Activated CD4-positive, alpha-beta T cell treated with anti-CD3 and anti-CD28 coated beads, Interleukin-2, amount 50 U/mL, for 24 hours (primary cell): ENCODE data around the gene LXN.
"Not testable (repeated sequence)": the region's sequence is repeated elsewhere in the genome, so short reads cannot be mapped to it uniquely, and the experiment has no call there.

Experiments used
- DNase-seq, 2 donors: peaks; one replicate each; pipeline ENCODE4 v3.0.0-alpha.2; 2020; ENCODE audit warnings: low read depth in 1 of 2, low spot score in 1 of 2

Gene LXN, protein sequence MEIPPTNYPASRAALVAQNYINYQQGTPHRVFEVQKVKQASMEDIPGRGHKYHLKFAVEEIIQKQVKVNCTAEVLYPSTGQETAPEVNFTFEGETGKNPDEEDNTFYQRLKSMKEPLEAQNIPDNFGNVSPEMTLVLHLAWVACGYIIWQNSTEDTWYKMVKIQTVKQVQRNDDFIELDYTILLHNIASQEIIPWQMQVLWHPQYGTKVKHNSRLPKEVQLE

DNA sequence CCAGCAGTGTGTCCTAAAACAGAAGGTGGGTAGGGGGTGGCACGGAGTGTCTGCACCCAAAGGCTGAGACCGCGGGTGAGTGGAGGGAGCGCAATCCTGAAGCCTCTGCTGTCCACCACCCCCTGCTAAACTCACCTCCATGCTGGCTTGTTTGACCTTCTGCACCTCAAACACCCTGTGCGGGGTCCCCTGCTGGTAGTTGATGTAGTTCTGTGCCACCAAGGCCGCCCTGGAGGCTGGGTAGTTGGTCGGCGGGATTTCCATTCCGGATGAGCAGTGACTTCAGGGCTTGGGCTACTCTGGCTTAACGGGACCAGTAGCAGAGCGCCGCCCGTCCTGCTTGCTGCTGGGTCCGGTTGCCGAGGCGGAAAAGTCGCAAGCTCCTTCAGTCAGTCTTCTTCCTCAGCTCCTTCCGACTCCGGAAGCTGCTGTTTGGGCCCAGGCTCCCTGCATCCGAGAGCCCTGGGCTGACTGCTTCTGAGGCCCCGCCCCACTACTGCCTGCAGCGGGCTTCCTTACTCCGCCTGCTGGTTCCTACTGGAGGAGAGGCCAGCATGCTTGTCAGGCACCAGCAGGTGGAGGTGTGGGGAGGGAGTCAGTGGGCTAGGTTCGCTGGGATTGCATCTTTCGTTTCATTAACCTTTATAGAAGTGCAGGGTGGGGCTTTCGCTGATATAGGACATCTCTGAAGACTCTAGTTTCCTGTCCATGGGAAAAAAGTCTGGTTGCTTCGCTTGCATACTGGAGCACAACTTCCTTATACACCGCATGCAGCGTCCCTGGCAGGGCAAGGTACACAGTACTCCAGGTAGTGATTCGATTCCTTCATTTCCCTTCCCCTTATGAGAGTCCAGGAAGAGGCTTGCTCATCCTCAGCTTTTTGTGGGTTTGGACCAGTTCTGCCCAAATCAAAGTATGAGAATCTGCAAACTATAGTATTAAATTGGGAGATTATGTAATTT lies at the start of gene LXN:
TSS of gene LXN (minus strand) at position 434 of the 962 bp plus-strand sequence. CDS start at position 264, 170 bp downstream.
- DNase-seq, result peak; percentile 37 to 67

- DNase-seq, result no peak
Measured at GRCh38 chr3:158722108-158722507, 49.7 kb upstream of the LXN start.

DNA sequence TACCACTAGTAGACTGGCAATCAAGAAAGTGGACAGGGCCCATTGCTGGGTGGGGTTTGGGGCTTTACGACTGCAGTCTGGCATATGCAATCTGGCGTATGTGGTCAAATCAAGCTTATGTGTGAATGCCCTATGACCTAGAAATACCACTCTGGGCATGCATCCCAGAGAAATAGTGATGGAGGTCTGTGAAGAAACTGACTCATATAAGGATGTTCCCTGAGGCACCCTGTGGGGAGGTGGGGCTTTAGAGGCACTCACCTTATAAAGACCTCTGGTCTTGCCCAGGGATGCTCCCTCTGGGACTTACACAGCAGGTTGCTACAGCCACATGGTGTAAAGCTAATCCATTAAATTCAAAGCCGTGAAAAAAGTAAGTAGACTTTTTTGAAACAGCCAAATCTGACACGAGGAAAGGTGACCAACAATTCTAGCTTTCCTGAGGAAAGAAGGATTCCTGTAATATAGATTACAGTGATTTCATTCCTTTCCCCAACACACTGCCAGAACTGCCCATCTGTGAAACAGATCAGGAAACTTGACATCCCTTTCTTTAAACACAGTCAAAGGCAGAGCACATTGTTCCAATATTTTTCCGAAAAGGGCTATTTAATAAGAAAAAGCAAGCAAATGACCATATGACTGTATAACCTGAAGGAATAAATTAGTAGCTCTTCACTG lies 46.2 kb upstream of the LXN start:
- DNase-seq, result no peak

DNA sequence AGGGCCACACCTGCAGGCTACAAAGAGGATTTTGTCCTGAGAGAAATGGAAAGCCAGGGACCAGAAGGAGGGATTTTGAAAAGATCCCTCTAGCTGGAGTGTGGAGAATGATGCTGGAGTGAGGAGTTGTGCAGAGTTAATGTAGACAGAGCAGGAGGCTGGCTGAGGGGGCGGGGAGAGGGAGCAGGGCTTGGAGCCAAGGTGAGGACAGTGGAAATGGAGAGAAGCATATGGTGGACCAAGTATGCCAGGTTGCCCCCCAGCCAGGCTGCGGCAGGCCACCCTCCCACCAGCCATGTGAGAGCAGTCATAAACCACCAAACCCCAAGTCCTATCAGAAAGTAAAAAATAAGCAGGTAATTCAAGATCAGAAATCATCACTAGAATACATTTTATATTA lies 45.1 kb upstream of the LXN start:
- DNase-seq, result no peak

- no peak for DNase-seq
Measured at GRCh38 chr3:158713094-158713499, 40.6 kb upstream of the LXN start.

DNA sequence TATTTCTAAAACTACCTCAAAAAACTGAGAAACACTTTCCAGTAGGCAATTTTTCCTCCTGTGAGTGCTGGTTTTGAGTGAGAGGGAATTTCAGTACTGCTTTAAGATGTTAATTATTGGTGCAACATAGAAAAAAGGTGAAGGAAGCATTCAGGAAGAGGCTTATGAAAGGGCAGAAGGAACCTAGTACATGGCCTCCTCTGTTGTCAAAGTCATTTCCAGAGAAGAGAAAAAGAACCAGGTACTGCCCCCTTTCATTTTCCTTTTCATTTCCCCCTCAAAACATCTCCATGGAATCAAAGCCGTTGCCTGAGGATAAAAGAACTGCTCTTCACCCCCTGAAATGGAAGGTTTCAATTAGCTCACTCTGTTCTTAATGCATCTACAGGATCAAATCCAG lies 40.0 kb upstream of the LXN start:
- no peak for DNase-seq

DNA sequence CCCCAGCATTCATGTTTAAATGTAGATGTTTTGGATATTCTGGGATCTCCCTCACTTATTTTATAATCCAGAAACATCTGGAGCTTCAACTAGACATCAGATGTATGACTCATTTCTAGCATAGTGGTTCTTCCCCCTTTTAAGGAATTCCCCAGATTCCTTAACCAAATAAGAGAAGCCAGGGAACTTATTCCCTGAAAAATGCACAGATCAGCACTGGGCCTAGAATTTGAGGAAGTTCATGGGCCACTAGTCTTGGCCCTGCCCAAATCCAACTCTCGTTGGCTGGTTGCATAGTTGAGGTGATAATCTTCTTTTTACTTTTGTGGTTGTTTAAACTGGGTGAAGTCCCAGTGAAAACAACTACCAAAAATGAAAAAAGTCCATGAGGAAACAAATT lies 39.4 kb upstream of the LXN start:
- no peak for DNase-seq

DNA sequence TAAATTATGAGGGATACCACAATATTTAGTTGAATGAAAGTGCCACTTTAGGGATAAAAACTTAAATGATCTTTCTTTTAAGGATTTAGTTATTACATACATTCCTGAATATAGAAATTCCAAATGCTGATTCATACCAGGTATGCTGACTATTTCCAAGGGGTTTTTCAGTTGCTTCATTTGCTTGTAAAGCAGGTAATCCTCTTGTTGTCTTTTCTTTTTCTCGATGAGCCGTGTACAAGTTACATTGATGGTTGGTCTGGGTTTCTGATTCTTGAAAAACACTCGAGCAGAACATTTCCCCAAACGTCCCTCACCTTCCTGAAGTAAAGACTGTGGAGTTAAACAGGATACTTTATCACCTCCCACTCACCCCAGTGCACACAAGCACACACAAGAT lies 38.2 kb upstream of the LXN start:
- no peak for DNase-seq

- DNase-seq, result no peak
Measured at GRCh38 chr3:158709666-158710083, 37.2 kb upstream of the LXN start.

- DNase-seq, result no peak
Measured at GRCh38 chr3:158703566-158703965, 31.1 kb upstream of the LXN start.

GRCh38 chr3:158702815-158703481 lies 30.5 kb upstream of the LXN start:
- no peak for DNase-seq

GRCh38 chr3:158701420-158702065 lies 29.1 kb upstream of the LXN start:
- no peak for DNase-seq

- DNase-seq, result no peak
Measured at GRCh38 chr3:158700559-158700958, 28.1 kb upstream of the LXN start.

DNA sequence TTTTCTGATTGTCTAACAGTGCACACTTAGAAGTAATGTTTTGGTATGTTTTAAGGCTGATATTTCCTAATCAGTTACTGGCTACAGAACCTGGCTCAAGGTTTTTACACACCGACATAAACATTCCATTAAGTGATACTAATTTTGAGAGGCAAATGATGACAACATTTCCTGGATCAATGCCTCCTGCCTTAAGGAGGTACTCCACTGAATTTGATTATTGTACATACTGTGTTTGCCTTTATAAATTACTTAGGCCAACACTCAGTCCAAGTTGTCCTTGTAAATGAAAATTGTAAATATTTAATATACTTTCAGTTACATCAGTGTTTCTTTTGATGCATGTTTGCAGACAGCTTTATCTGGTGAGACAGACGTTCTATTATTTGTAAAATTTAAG lies 24.2 kb upstream of the LXN start:
- DNase-seq, result no peak

DNA sequence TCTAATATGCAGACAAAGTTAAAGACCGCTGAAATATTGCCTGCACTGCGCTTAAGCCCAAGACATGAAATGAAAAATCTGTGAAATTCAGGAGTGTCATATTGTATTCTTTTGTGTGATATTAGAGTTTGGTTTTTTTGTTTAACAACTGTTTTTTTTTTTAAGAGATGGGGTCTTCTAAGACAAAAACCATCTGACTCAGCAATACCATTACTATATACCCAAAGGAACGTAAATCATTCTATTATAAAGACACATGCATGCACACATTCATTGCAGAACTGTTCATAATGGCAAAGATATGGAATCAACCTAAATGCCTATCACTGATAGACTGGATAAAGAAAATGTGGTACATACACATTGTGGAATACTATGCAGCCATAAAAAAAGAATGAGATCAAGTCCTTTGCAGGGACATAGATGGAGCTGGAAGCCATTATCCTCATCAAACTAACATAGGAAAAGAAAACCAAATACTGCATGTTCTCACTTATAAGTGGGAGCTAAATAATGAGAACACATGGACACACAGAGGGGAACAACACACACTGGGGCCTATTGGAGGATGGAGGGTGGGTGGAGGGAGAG lies 21.5 kb upstream of the LXN start:
- DNase-seq, result not testable (repeated sequence)

DNA sequence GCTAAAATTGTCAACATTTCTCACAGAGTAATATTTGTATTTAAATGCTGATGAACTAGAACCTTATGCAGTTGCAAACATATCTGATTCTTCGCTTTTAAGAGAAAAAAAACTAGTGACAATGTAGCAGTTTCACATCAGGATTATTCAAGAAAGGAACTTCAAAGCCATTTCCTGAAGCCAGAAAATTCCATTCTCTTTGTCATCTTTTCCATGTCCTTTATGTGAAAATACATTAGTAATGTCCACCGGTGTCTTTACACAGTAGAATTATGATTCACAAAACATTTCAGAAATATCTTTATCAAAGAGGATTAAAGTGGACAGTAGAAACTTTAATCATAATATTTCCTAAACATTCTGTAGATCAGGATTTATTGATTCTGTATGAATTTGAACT lies 12.7 kb upstream of the LXN start:
- no peak for DNase-seq

- no peak for DNase-seq
Measured at GRCh38 chr3:158683230-158683962, 10.9 kb upstream of the LXN start.

- DNase-seq, result no peak
Measured at GRCh38 chr3:158680861-158681260, 8.4 kb upstream of the LXN start.

DNA sequence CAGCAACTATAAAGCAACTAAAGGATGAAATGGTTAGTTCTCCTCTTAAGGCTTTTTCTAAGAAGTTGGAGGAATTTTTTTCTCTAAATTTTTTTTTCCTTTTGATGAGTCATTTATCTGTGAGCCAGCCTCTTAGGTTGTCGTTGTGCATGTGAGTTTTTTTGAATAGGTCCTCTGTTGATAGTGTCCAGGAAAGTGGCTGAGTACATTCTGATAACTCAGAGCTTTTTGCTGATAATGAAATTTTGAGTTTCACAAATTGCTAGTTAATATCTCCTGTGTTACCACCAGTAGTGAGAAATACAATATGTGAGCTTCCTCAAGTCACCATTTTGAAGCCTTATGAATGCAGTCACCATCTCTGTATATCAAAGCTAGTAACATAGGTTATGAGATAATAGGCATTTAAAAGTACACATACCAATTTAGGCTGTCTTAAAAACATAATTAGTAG lies 7.1 kb upstream of the LXN start:
- no peak for DNase-seq

GRCh38 chr3:158678687-158679086 lies 6.2 kb upstream of the LXN start:
- no peak for DNase-seq
